Myocyte (in vitro differentiated cells): Measurements from ENCODE around the gene SLC25A19. TPM values are rescaled to one million over a fixed set of nuclear protein-coding genes. Genes with fewer than 3 reads are reported as not detected.

Experiments
- DNase-seq: peaks from one replicate; pipeline ENCODE4 v3.0.0-alpha.2; 2012; ENCODE audit warnings: low read depth
- total RNA-seq: library from RNA; depleted of rRNA; stranded (reverse); fragments of >200 nt; gene quantifications from 2 replicates; pipeline ENCODE4 v1.2.3, GENCODE V29; 2014

SLC25A19 gene
- total RNA-seq, 1 donor from 2014 or later, result 7.5 TPM

- DNase-seq, result peak; percentile 74
Measured at GRCh38 chr17:75241996-75242460, 47.2 kb downstream of the SLC25A19 start.

- DNase-seq, result peak; percentile 21
Measured at GRCh38 chr17:75241502-75241901, 47.7 kb downstream of the SLC25A19 start.

GRCh38 chr17:75241143-75241430 lies 48.1 kb downstream of the SLC25A19 start:
- peak; percentile 44 for DNase-seq

GRCh38 chr17:75240394-75241142 lies 48.7 kb downstream of the SLC25A19 start:
- peak; percentile 55 for DNase-seq

GRCh38 chr17:75239778-75240393 lies 49.3 kb downstream of the SLC25A19 start:
- no peak for DNase-seq

- no peak for DNase-seq
Measured at GRCh38 chr17:75239214-75239613, 50.0 kb downstream of the SLC25A19 start.

GRCh38 chr17:75238684-75239191 lies 50.5 kb downstream of the SLC25A19 start:
- DNase-seq, result peak; percentile 48

- no peak for DNase-seq
Measured at GRCh38 chr17:75238020-75238580, 51.1 kb downstream of the SLC25A19 start.

GRCh38 chr17:75237100-75238014 lies 51.9 kb downstream of the SLC25A19 start:
- peak; percentile 37 for DNase-seq

- DNase-seq, result no peak
Measured at GRCh38 chr17:75232786-75233185, 56.4 kb downstream of the SLC25A19 start.

- no peak for DNase-seq
Measured at GRCh38 chr17:75231741-75232464, 57.3 kb downstream of the SLC25A19 start.

- DNase-seq, result no peak
Measured at GRCh38 chr17:75231071-75231470, 58.2 kb downstream of the SLC25A19 start.

- DNase-seq, result no peak
Measured at GRCh38 chr17:75228847-75229246, 60.4 kb downstream of the SLC25A19 start.

GRCh38 chr17:75228305-75228704 lies 60.9 kb downstream of the SLC25A19 start:
- no peak for DNase-seq

- no peak for DNase-seq
Measured at GRCh38 chr17:75227729-75228128, 61.5 kb downstream of the SLC25A19 start.

- DNase-seq, result no peak
Measured at GRCh38 chr17:75225016-75225415, 64.2 kb downstream of the SLC25A19 start.
